Measurements from ENCODE around the gene HPSE2. TPM values are rescaled to one million over a fixed set of nuclear protein-coding genes. Genes with fewer than 3 reads are reported as not detected.
"Not testable (repeated sequence)": the region's sequence is repeated elsewhere in the genome, so short reads cannot be mapped to it uniquely, and the experiment has no call there.

HPSE2 gene
- total RNA-seq, 1 experiment from 2014 or later: 0.48 TPM

DNA sequence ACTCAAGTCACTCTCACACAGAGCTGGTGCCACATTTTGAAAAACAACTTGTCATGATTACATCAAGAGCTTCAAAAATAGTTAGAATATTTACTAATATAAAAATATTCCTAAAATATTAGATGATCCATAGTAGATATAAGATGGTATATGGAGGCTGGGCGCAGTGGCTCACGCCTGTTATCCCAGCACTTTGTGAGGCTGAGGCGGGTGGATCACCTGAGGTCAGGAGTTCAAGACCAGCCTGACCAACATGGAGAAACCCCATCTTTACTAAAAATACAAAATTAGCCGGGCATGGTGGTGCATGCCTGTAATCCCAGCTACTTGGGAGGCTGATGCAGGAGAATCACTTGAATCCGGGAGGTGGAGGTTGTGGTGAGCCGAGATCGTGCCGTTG is 327.4 kb downstream of the HPSE2 start:
- not testable (repeated sequence) for H3K4me3 ChIP-seq (ENCODE audit: insufficient read depth, low read depth, low read length); DNase-seq; H3K36me3 ChIP-seq (replicated peaks; ENCODE audit: control insufficient read depth, insufficient read depth, low read length); H3K27me3 ChIP-seq (ENCODE audit: control insufficient read depth, insufficient read depth, low read length)

DNA sequence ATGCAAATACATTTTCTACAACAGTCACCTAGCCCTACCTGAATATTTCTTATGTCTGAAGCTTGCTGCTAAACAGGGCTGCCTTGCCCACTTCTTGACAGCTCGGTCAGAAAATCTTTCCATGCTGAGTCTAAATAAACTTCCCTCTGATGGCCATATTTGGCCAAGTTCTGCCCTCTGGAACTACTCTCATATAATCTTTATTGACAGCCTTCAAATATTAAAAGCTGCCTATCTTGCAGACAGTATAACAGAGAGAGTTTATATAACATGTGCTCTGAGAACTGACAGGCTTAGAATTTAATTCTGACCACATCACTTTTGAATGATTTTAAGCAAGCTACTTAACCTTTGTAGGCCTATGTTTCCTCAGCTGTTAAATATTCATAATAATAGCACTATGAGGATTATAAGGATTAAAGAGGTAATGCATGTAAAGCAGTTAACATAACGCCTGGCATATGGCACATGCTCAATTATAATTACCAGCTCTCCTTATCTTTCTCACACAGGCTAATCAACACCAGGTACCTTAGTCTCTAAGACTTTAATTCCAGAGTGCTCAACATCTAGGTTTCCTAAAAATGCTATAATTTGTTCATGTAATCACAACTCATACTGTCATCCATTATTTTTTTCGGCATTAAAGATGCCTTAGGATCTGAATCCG is 334.1 kb downstream of the HPSE2 start:
- no peak overlapping the region for H3K4me3 ChIP-seq (ENCODE audit: insufficient read depth, low read depth, low read length)
- H3K27me3 ChIP-seq (ENCODE audit: control insufficient read depth, insufficient read depth, low read length): no peaks in the 10 kb centered on the region
- DNase-seq: no peak
- H3K36me3 ChIP-seq (replicated peaks; ENCODE audit: control insufficient read depth, insufficient read depth, low read length): no peaks in the 10 kb centered on the region

GRCh38 chr10:98899018-98899417 is 336.6 kb downstream of the HPSE2 start:
- Histone ChIP-seq H3K4me3 (ENCODE audit: insufficient read depth, low read depth, low read length) (no peak overlapping the region), H3K27me3 (ENCODE audit: control insufficient read depth, insufficient read depth, low read length) (no peaks in the 10 kb centered on the region), H3K36me3 (replicated peaks; ENCODE audit: control insufficient read depth, insufficient read depth, low read length) (no peaks in the 10 kb centered on the region)
- no peak for DNase-seq

GRCh38 chr10:98892523-98892922 is 343.1 kb downstream of the HPSE2 start:
- Histone ChIP-seq H3K27me3 (ENCODE audit: control insufficient read depth, insufficient read depth, low read length) (no peaks in the 10 kb centered on the region), H3K4me3 (ENCODE audit: insufficient read depth, low read depth, low read length) (no peak overlapping the region), H3K36me3 (replicated peaks; ENCODE audit: control insufficient read depth, insufficient read depth, low read length) (no peaks in the 10 kb centered on the region)
- no peak for DNase-seq

- no peak for DNase-seq
- no peak overlapping the region for H3K4me3 ChIP-seq (ENCODE audit: insufficient read depth, low read depth, low read length)
- no peaks in the 10 kb centered on the region for H3K36me3 ChIP-seq (replicated peaks; ENCODE audit: control insufficient read depth, insufficient read depth, low read length)
- no peaks in the 10 kb centered on the region for H3K27me3 ChIP-seq (ENCODE audit: control insufficient read depth, insufficient read depth, low read length)
Observed at GRCh38 chr10:98886686-98887085, 349.0 kb downstream of the HPSE2 start.

DNA sequence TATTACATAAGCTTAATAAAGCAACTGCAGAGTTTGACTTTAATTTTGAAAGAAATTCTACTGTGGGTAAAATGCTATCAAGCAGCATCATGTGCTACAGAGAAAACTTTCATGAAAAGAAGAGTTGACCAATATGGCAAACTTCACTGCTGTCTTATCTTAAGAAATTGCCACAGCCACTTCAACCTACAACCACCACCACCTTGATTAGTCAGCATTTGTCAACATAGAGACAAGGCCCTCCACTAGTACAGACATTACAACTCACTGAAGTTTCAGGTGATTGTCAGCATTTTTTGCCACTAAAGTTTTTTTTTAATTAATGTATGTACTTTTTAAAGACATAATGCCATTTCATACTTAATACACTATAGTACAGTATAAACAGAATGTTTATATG is 350.3 kb downstream of the HPSE2 start:
- no peak for DNase-seq
- Histone ChIP-seq H3K4me3 (ENCODE audit: insufficient read depth, low read depth, low read length) (no peak overlapping the region), H3K27me3 (ENCODE audit: control insufficient read depth, insufficient read depth, low read length) (no peaks in the 10 kb centered on the region), H3K36me3 (replicated peaks; ENCODE audit: control insufficient read depth, insufficient read depth, low read length) (no peaks in the 10 kb centered on the region)

GRCh38 chr10:98881789-98882188 is 353.9 kb downstream of the HPSE2 start:
- H3K27me3 ChIP-seq (ENCODE audit: control insufficient read depth, insufficient read depth, low read length): no peaks in the 10 kb centered on the region
- DNase-seq: no peak
- H3K4me3 ChIP-seq (ENCODE audit: insufficient read depth, low read depth, low read length): no peak overlapping the region
- no peaks in the 10 kb centered on the region for H3K36me3 ChIP-seq (replicated peaks; ENCODE audit: control insufficient read depth, insufficient read depth, low read length)

DNA sequence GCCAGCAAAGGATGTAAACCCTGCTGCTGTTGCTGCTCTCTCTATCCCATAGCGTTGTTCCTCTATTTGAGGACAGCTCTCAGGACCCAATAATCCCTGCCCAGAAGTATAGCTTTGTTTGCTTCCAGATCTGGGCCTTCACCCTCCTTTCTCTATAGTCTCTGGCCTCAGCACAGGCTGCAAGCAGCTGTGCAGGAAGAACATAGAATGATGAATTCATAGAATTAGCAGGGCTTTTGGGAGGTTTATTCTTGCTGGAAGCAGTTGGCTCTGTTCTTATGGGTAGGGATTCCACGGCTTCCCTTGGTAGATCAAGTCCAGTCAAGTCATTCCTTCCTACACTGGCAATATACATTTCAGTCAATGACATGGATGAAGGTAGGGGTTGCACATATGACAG is 354.7 kb downstream of the HPSE2 start:
- no peak for DNase-seq
- H3K36me3 ChIP-seq (replicated peaks; ENCODE audit: control insufficient read depth, insufficient read depth, low read length): no peaks in the 10 kb centered on the region
- no peaks in the 10 kb centered on the region for H3K27me3 ChIP-seq (ENCODE audit: control insufficient read depth, insufficient read depth, low read length)
- no peak overlapping the region for H3K4me3 ChIP-seq (ENCODE audit: insufficient read depth, low read depth, low read length)

- no peaks in the 10 kb centered on the region for H3K27me3 ChIP-seq (ENCODE audit: control insufficient read depth, insufficient read depth, low read length)
- H3K36me3 ChIP-seq (replicated peaks; ENCODE audit: control insufficient read depth, insufficient read depth, low read length): no peaks in the 10 kb centered on the region
- H3K4me3 ChIP-seq (ENCODE audit: insufficient read depth, low read depth, low read length): no peak overlapping the region
- no peak for DNase-seq
Observed at GRCh38 chr10:98878921-98879320, 356.7 kb downstream of the HPSE2 start.

DNA sequence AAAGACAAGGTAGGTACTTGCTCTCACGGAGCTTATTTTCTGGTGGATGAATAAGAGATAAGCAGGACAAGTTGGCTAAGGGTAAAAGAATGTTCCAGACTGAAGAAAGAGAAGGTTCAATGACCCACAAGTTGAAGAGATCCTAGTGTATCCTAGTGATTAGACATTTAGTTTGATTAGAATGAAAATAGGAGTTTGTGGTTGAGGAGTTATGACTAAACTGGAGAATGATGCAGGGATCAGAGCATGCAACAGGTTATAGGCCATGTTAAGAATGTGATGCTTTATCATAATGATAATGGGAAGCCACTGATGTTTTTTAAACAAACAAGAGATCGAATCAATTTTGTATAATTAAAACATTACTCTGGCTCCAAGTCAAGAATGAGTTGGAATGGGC is 357.2 kb downstream of the HPSE2 start:
- DNase-seq: no peak
- Histone ChIP-seq H3K4me3 (ENCODE audit: insufficient read depth, low read depth, low read length) (no peak overlapping the region), H3K36me3 (replicated peaks; ENCODE audit: control insufficient read depth, insufficient read depth, low read length) (no peaks in the 10 kb centered on the region), H3K27me3 (ENCODE audit: control insufficient read depth, insufficient read depth, low read length) (no peaks in the 10 kb centered on the region)

GRCh38 chr10:98861962-98862361 is 373.7 kb downstream of the HPSE2 start:
- H3K27me3 ChIP-seq (ENCODE audit: control insufficient read depth, insufficient read depth, low read length): no peaks in the 10 kb centered on the region
- DNase-seq: no peak
- H3K36me3 ChIP-seq (replicated peaks; ENCODE audit: control insufficient read depth, insufficient read depth, low read length): no peaks in the 10 kb centered on the region
- no peak overlapping the region for H3K4me3 ChIP-seq (ENCODE audit: insufficient read depth, low read depth, low read length)

- Histone ChIP-seq H3K36me3 (replicated peaks; ENCODE audit: control insufficient read depth, insufficient read depth, low read length) (no peaks in the 10 kb centered on the region), H3K27me3 (ENCODE audit: control insufficient read depth, insufficient read depth, low read length) (no peaks in the 10 kb centered on the region), H3K4me3 (ENCODE audit: insufficient read depth, low read depth, low read length) (no peak overlapping the region)
- no peak for DNase-seq
Observed at GRCh38 chr10:98858525-98858924, 377.1 kb downstream of the HPSE2 start.

- H3K36me3 ChIP-seq (replicated peaks; ENCODE audit: control insufficient read depth, insufficient read depth, low read length): no peaks in the 10 kb centered on the region
- H3K27me3 ChIP-seq (ENCODE audit: control insufficient read depth, insufficient read depth, low read length): no peaks in the 10 kb centered on the region
- DNase-seq: no peak
- no peak overlapping the region for H3K4me3 ChIP-seq (ENCODE audit: insufficient read depth, low read depth, low read length)
Observed at GRCh38 chr10:98855403-98856189, 380.1 kb downstream of the HPSE2 start.

GRCh38 chr10:98852686-98853085 is 383.0 kb downstream of the HPSE2 start:
- no peak overlapping the region for H3K4me3 ChIP-seq (ENCODE audit: insufficient read depth, low read depth, low read length)
- no peak for DNase-seq
- H3K27me3 ChIP-seq (ENCODE audit: control insufficient read depth, insufficient read depth, low read length): no peaks in the 10 kb centered on the region
- no peaks in the 10 kb centered on the region for H3K36me3 ChIP-seq (replicated peaks; ENCODE audit: control insufficient read depth, insufficient read depth, low read length)

GRCh38 chr10:98848361-98848760 is 387.3 kb downstream of the HPSE2 start:
- DNase-seq: no peak
- H3K4me3 ChIP-seq (ENCODE audit: insufficient read depth, low read depth, low read length): no peak overlapping the region
- H3K27me3 ChIP-seq (ENCODE audit: control insufficient read depth, insufficient read depth, low read length): no peaks in the 10 kb centered on the region
- no peaks in the 10 kb centered on the region for H3K36me3 ChIP-seq (replicated peaks; ENCODE audit: control insufficient read depth, insufficient read depth, low read length)

Measured in H7 (cell line).